IMR-90 (cell line): ENCODE results near the gene DUOX1. TPM values are rescaled to one million over a fixed set of nuclear protein-coding genes. Genes with fewer than 3 reads are reported as not detected.

Experiments
- ATAC-seq: fragments of 200-7000 bp; cut with Tn5 transposase; 2 replicates; pipeline ENCODE4 v1.9.1; 2020; ENCODE audit warnings: low read depth, mild to moderate bottlenecking, moderate library complexity
- BruUV-seq: library from RNA; stranded (reverse); fragments of 400-500 nt; replicated peaks from 2 replicates; lab custom pipeline; 2021; lab: Mats Ljungman, UMichigan
- CTCF ChIA-PET: fragments of 300-600 bp; formaldehyde crosslinking; extraction: SDS; loops from one replicate; lab custom pipeline; 2021; ENCODE audit warnings: antibody characterized with exemption; lab: Yijun Ruan, JAX
- POLR2A ChIA-PET: fragments of 300-600 bp; sonication (Branson Sonifier 250); formaldehyde crosslinking; loops from one replicate; lab custom pipeline; 2022; ENCODE audit warnings: antibody characterized with exemption; ENCODE audit not compliant: unreplicated experiment; lab: Charles Lee
- DNase-seq: peaks from one replicate; pipeline ENCODE4 v3.0.0; 2013
- H2AFZ ChIP-seq: replicated peaks from 2 replicates; pipeline ENCODE3; 2013; ENCODE audit warnings: low read length, mild to moderate bottlenecking; ENCODE audit not compliant: poor library complexity
- H2AK5ac ChIP-seq: 2 replicates; pipeline ENCODE4 v1.6.1; 2013; ENCODE audit warnings: low read depth, low read length, inconsistent platforms
- H2AK9ac ChIP-seq: replicated peaks from 2 replicates; pipeline ENCODE3; 2013; ENCODE audit warnings: mild to moderate bottlenecking, low read depth, low read length, moderate library complexity; ENCODE audit not compliant: poor library complexity
- H2BK120ac ChIP-seq: 2 replicates; pipeline ENCODE4 v1.6.1; 2013; ENCODE audit warnings: low read depth, low read length, inconsistent platforms
- H2BK15ac ChIP-seq: 3 replicates; pipeline ENCODE4 v1.6.1; 2013; ENCODE audit warnings: low read depth, low read length, inconsistent platforms
- H2BK20ac ChIP-seq: 2 replicates; pipeline ENCODE4 v1.6.1; 2013; ENCODE audit warnings: low read depth, mild to moderate bottlenecking, inconsistent platforms, low read length, moderate library complexity
- H2BK5ac ChIP-seq: 2 replicates; pipeline ENCODE4 v1.6.1; 2013; ENCODE audit warnings: mild to moderate bottlenecking, low read depth, low read length, inconsistent platforms; ENCODE audit not compliant: poor library complexity, severe bottlenecking
- H3K14ac ChIP-seq: replicated peaks from 2 replicates; pipeline ENCODE4 v1.6.1; 2013; ENCODE audit warnings: low read depth, low read length, inconsistent platforms
- H3K18ac ChIP-seq: 2 replicates; pipeline ENCODE4 v1.6.1; 2013; ENCODE audit warnings: low read depth, low read length, control low read depth
- H3K23ac ChIP-seq: 2 replicates; pipeline ENCODE4 v1.6.1; 2013; ENCODE audit warnings: low read depth, low read length, inconsistent platforms
- H3K27ac ChIP-seq: 2 replicates; pipeline ENCODE4 v1.5.1; 2013; ENCODE audit warnings: mild to moderate bottlenecking, control low read depth, low read length; ENCODE audit not compliant: insufficient read depth
- H3K27me3 ChIP-seq: 2 replicates; pipeline ENCODE4 v1.6.1; 2013; ENCODE audit warnings: low read length; ENCODE audit not compliant: control insufficient read depth, insufficient read depth
- H3K36me3 ChIP-seq: 2 replicates; pipeline ENCODE4 v1.6.1; 2013; ENCODE audit warnings: low read length, mixed read lengths; ENCODE audit not compliant: control insufficient read depth, insufficient read depth
- H3K4ac ChIP-seq: 2 replicates; pipeline ENCODE4 v1.6.1; 2013; ENCODE audit warnings: low read depth, low read length, inconsistent platforms
- H3K4me1 ChIP-seq: 2 replicates; pipeline ENCODE4 v1.6.1; 2013; ENCODE audit warnings: low read length, mixed read lengths; ENCODE audit not compliant: control insufficient read depth, insufficient read depth
- H3K4me2 ChIP-seq: 2 replicates; pipeline ENCODE4 v1.6.1; 2013; ENCODE audit warnings: low read depth, mild to moderate bottlenecking, control low read depth, low read length, moderate library complexity
- H3K4me3 ChIP-seq: 2 replicates; pipeline ENCODE4 v1.5.1; 2013; ENCODE audit warnings: low read depth, mild to moderate bottlenecking, control low read depth, low read length, moderate library complexity; ENCODE audit not compliant: insufficient read depth
- H3K56ac ChIP-seq: 2 replicates; pipeline ENCODE4 v1.6.1; 2013; ENCODE audit warnings: low read length, inconsistent platforms; ENCODE audit not compliant: insufficient read depth; ENCODE audit errors: extremely low read depth
- H3K79me1 ChIP-seq, 2 experiments: 2 replicates each; pipeline ENCODE4 v1.6.1; 2013; ENCODE audit warnings: low read length in 2 of 2, inconsistent platforms in 1 of 2, low read depth in 1 of 2
- H3K9ac ChIP-seq: 2 replicates; pipeline ENCODE4 v1.6.1; 2013; ENCODE audit warnings: low read depth, low read length, control low read depth
- H3K9me1 ChIP-seq: 2 replicates; pipeline ENCODE4 v1.6.1; 2013; ENCODE audit warnings: low read length, inconsistent platforms; ENCODE audit not compliant: insufficient read depth
- H3K9me3 ChIP-seq: 2 replicates; pipeline ENCODE4 v1.6.1; 2013; ENCODE audit warnings: low read length; ENCODE audit not compliant: control insufficient read depth, insufficient read depth
- H4K20me1 ChIP-seq: 2 replicates; pipeline ENCODE4 v1.6.1; 2013; ENCODE audit warnings: low read length, inconsistent platforms; ENCODE audit not compliant: insufficient read depth
- H4K5ac ChIP-seq: 2 replicates; pipeline ENCODE4 v1.6.1; 2013; ENCODE audit warnings: mild to moderate bottlenecking, low read depth, low read length, control low read depth
- H4K8ac ChIP-seq, 2 experiments: 2 replicates each; pipeline ENCODE4 v1.6.1; 2013; ENCODE audit warnings: low read depth in 2 of 2, low read length in 2 of 2, control low read depth in 1 of 2, inconsistent platforms in 1 of 2
- H4K91ac ChIP-seq: 2 replicates; pipeline ENCODE4 v1.6.1; 2013; ENCODE audit warnings: low read depth, low read length, inconsistent platforms; ENCODE audit not compliant: insufficient read depth
- BHLHE40 ChIP-seq: fragments of 150-350 bp; IDR thresholded peaks from 2 replicates; pipeline ENCODE4 v1.6.1; 2016; ENCODE audit warnings: mild to moderate bottlenecking, low read depth, low read length
- CEBPB ChIP-seq: IDR thresholded peaks from 2 replicates; pipeline ENCODE4 v1.6.1; 2012; ENCODE audit warnings: low read depth, low read length, improper control_type of control experiment
- CHD1 ChIP-seq: IDR thresholded peaks from 2 replicates; pipeline ENCODE4 v1.6.1; 2012; ENCODE audit warnings: low read depth, low read length, improper control_type of control experiment
- CTCF ChIP-seq: conservative IDR thresholded peaks from 2 replicates; pipeline ENCODE4 v1.5.1; 2012; ENCODE audit warnings: mild to moderate bottlenecking, low read depth, low read length, improper control_type of control experiment
- ELK1 ChIP-seq: fragments of 150-350 bp; IDR thresholded peaks from 2 replicates; pipeline ENCODE4 v1.6.1; 2016; ENCODE audit warnings: low read depth, mild to moderate bottlenecking, low read length, moderate library complexity, borderline replicate concordance
- FOS ChIP-seq: fragments of 150-350 bp; IDR thresholded peaks from 2 replicates; pipeline ENCODE4 v1.6.1; 2016; ENCODE audit warnings: low read depth, low read length
- MAFK ChIP-seq: IDR thresholded peaks from 2 replicates; pipeline ENCODE4 v1.6.1; 2012; ENCODE audit warnings: low read depth, low read length, improper control_type of control experiment
- MAZ ChIP-seq: IDR thresholded peaks from 2 replicates; pipeline ENCODE4 v1.6.1; 2012; ENCODE audit warnings: low read depth, mild to moderate bottlenecking, low read length, improper control_type of control experiment, moderate library complexity, borderline replicate concordance
- MXI1 ChIP-seq: IDR thresholded peaks from 2 replicates; pipeline ENCODE4 v1.6.1; 2012; ENCODE audit warnings: low read depth, mild to moderate bottlenecking, low read length, moderate library complexity, borderline replicate concordance
- NFE2L2 ChIP-seq: fragments of 150-350 bp; IDR thresholded peaks from 2 replicates; pipeline ENCODE4 v1.6.1; 2016; ENCODE audit warnings: low read depth, mild to moderate bottlenecking, low read length
- POLR2A ChIP-seq: IDR thresholded peaks from 2 replicates; pipeline ENCODE4 v1.6.1; 2012; ENCODE audit warnings: mild to moderate bottlenecking, low read depth, low read length
- RAD21 ChIP-seq: IDR thresholded peaks from 2 replicates; pipeline ENCODE4 v1.6.1; 2012; ENCODE audit warnings: low read length, improper control_type of control experiment
- RCOR1 ChIP-seq: IDR thresholded peaks from 2 replicates; pipeline ENCODE4 v1.6.1; 2012; ENCODE audit warnings: mild to moderate bottlenecking, low read length, improper control_type of control experiment; ENCODE audit not compliant: insufficient replicate concordance
- RFX5 ChIP-seq: IDR thresholded peaks from 2 replicates; pipeline ENCODE4 v1.8.0; 2012; ENCODE audit warnings: low read depth, mild to moderate bottlenecking, low read length, moderate library complexity
- SMC3 ChIP-seq: fragments of 150-350 bp; IDR thresholded peaks from 2 replicates; pipeline ENCODE4 v1.6.1; 2016; ENCODE audit warnings: low read depth, mild to moderate bottlenecking, antibody characterized with exemption, low read length, moderate library complexity
- USF2 ChIP-seq: fragments of 150-350 bp; IDR thresholded peaks from 2 replicates; pipeline ENCODE4 v1.6.1; 2017; ENCODE audit warnings: mild to moderate bottlenecking, antibody characterized with exemption, low read length, low read depth
- WGBS, 2 experiments: methylation state at CpG; one replicate each; pipeline versions ENCODE4 v1.1.5 to v1.1.7; 2013; ENCODE audit warnings: missing lambda C conversion rate in 2 of 2; ENCODE audit not compliant: insufficient read length in 1 of 2; ENCODE audit errors: extremely low coverage in 2 of 2; 5-methylcytosine and 5-hydroxymethylcytosine counted together
- dilution Hi-C: fragments of 300-500 bp; cut with HindIII; formaldehyde crosslinking; loops from one replicate; pipeline ENCODE4 v1.14.3; 2018; ENCODE audit warnings: low sequenced_read_pairs; ENCODE audit not compliant: unreplicated experiment
- in situ Hi-C: fragments of 300-500 bp; cut with MboI; formaldehyde crosslinking; loops from 3 replicates; pipeline ENCODE4 v1.14.3; 2019; ENCODE audit warnings: low sequenced_read_pairs, inconsistent platforms, mixed read lengths
- intact Hi-C: fragments of 100-400 bp; cut with micrococcal nuclease; formaldehyde crosslinking; loops from 2 replicates; pipeline ENCODE4 v1.10.0; 2022
- polyA plus RNA-seq, 3 experiments: library from polyadenylated mRNA; depleted of rRNA; stranded (reverse); fragments of >200 nt; gene quantifications; 2 replicates each; pipeline ENCODE4 v1.2.3, GENCODE V29; 2012; ENCODE audit warnings: low replicate concordance in 1 of 3
- total RNA-seq: library from RNA; depleted of rRNA; stranded (reverse); fragments of >200 nt; gene quantifications from 2 replicates; pipeline ENCODE4 v1.2.3, GENCODE V29; 2012

Gene DUOX1
- total and polyA plus RNA-seq, 2 of the 4 experiments (the other 2 are of a cell fraction): not detected

GRCh38 chr15:45102226-45102625, 27.6 kb upstream of the DUOX1 start:
- dilution Hi-C loops (no loop called here), intact Hi-C loops (no loop called here), in situ Hi-C loops (no loop called here)
- Histone ChIP-seq H2AFZ (no peak overlapping the region), H2BK20ac (no peak overlapping the region), H2BK15ac (no peak overlapping the region), H3K36me3 (no peaks in the 10 kb centered on the region), H3K4me3 (no peak overlapping the region), H3K9ac (no peak overlapping the region), H3K18ac (no peak overlapping the region), H3K79me1 (no peaks in the 10 kb centered on the region), H4K91ac (no peak overlapping the region), H2BK5ac (no peak overlapping the region), H4K20me1 (no peaks in the 10 kb centered on the region), H3K23ac (no peak overlapping the region), H3K14ac (no peak overlapping the region), H4K5ac (no peak overlapping the region), H3K56ac (no peak overlapping the region), H3K9me3 (no peaks in the 10 kb centered on the region), H3K27me3 (peaks cover 61% of the 10 kb centered on the region), H2BK120ac (no peak overlapping the region), H3K4me2 (no peak overlapping the region), H3K4me1 (no peaks in the 10 kb centered on the region), H3K27ac (no peak overlapping the region), H2AK5ac (no peak overlapping the region), H3K4ac (no peak overlapping the region), H2AK9ac (no peak overlapping the region), H4K8ac (no peak overlapping the region), H3K9me1 (no peaks in the 10 kb centered on the region)
- 80% methylated on average over 4 of the region's 6 CpGs; no CpG with 5 or more reads in 1 of the 2 experiments for WGBS, 2 experiments
- ATAC-seq: no peak
- no TSS peak for BruUV-seq
- no peak for TF ChIP-seq MAFK
- TF ChIP-seq MXI1: no peak
- TF ChIP-seq MAZ: no peak
- no peak for TF ChIP-seq SMC3
- TF ChIP-seq POLR2A: no peak
- TF ChIP-seq CHD1: no peak
- TF ChIP-seq USF2: no peak
- TF ChIP-seq FOS: no peak
- no peak for TF ChIP-seq RCOR1
- TF ChIP-seq RAD21: no peak
- TF ChIP-seq BHLHE40: no peak
- no peak for TF ChIP-seq CTCF
- TF ChIP-seq CEBPB: no peak
- no peak for TF ChIP-seq NFE2L2
- no peak for TF ChIP-seq ELK1
- TF ChIP-seq RFX5: no peak
- ChIA-PET POLR2A (no interaction called here), CTCF (no interaction called here)
- DNase-seq: no peak
